DMS79 (cell line): Measurements from ENCODE around the gene ZBTB7C.

Source experiments
- DNase-seq: peaks from one replicate; lab custom pipeline; 2025; lab: John Stamatoyannopoulos, UW

ZBTB7C gene

DNA sequence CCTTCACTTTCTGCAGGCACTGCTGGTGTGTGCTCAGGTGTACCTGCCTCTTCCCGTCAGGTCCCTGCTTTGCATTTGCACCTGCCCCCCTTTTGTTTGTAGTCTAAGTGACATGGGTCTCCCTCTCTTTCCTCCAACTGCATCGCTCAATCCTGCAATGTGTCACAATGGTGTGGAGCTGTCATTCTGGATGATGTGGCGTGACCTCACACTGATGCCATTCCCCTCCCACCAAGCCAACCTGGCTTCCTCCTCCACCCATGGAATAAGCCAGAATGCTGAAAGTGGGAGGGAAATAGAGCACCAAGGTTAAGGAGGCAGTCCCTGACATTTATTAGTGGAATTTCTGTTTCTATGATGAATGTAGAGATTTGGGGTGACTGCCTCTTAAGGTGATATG lies 156.7 kb downstream of the ZBTB7C start:
- no peak for DNase-seq

DNA sequence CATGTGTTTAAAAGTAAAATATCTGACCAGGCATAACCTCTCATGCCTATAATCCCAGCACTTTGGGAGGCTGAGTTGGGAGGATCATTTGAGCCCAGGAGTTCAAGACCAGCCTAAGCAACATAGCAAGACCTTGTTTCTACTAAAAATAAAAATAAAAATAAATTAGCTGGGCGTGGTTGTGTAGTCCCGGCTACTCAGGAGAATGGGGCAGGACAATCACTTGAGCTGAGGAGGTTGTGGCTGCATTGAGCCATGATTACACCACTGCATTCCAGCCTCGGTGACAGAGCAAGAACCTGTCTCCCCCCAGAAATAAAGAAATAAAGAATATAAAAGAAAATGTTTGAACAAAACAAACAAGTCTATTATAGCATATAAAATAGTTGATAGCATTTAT lies 158.3 kb downstream of the ZBTB7C start:
- DNase-seq: no peak

DNA sequence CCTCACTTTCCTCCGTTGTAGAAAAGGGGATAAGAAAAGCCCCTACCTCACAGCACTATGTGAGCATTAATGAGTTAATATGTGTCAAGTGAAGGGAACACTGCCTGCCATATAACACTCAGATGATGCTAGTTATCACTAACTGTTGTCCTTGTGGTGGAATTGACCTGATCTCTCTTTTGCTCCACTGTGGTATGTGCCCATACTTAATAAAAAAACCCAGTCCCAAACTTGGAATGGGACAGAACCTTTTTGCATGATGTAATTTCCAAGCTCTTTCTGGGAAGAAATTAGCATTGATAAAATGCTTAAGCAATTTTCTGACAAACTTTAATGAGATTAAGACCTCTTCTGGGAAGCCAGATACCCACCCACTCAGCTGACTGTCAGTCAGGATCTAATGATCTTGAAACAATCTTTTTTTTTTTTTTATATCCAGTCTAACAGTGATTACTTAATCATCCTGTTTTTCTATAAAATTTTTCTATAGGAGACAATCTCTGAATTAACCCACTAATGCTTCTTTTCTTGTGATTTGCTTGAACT lies 158.7 kb downstream of the ZBTB7C start:
- DNase-seq: no peak

DNA sequence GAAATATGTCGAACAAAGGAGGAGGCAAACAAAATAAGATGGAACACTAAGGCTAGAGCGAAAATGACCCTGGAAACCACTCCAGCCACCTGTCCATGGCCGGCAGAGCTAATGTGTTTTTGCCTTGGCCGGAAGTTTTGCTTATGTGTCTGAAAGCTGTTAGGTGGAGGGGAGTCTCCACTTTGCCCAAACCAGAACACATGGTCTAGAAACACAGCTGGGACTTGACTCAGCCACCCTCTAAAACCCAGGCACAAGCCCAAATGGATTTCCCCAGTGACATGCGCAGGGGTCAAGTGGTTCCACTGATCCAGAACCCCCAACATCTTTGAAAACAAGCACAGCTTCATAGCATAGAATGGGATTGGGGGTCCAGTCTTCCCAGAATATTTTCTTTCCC lies 159.3 kb downstream of the ZBTB7C start:
- DNase-seq: no peak

DNA sequence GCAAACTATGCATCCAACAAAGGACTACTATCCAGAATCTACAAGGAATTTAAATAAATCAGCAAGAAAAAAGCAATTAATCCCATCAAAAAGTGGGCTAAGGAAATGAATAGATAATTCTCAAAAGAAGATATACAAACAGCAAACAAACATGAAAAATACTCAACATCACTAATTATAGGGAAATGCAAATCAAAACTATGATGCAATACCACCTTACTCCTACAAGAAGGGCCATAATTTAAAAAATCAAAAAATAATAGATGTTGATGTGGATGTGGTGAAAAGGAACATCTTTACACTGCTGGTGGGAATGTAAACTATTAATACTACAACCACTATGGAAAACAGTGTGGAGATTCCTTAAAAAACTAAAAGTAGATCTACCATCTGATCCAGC lies 164.7 kb downstream of the ZBTB7C start:
- no peak for DNase-seq

DNA sequence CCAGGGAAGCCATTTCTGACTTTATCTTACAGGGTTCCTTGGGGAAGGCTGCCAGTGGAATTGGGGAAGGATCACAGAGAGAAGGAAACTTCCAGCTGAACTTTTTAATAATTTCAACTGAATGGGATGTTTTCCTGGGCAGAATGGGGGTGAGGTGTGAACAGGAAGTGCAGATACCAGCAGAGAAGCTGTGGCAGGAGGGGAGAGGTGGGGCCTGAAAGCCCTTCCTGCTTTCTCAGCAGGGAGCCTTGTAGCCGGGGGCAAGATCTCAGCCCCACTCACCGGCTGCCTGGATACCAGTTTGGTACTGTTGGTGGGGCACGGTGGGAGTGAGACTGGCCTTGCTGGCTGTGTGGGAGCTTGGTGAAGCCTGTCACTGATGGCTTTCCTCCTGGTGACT lies 170.5 kb downstream of the ZBTB7C start:
- no peak for DNase-seq

DNA sequence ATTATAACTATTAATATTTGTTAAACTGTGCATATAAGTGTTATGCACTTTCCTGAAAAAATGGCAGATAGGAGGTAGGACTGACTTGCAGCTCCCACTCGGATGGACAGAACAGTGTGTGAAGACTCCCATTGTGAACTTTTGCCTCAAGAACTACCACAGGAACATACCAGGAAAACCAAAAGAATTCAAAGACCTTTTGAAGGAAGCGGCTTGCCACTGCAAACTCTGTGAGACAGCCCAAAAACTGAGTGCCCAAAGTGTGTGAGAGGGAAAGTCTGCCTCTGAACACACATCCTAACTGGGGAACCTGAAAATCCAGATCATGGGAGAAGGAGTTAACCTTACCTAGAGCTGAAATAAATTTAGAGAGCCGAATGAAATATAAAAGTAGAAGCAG lies 171.0 kb downstream of the ZBTB7C start:
- no peak for DNase-seq

DNA sequence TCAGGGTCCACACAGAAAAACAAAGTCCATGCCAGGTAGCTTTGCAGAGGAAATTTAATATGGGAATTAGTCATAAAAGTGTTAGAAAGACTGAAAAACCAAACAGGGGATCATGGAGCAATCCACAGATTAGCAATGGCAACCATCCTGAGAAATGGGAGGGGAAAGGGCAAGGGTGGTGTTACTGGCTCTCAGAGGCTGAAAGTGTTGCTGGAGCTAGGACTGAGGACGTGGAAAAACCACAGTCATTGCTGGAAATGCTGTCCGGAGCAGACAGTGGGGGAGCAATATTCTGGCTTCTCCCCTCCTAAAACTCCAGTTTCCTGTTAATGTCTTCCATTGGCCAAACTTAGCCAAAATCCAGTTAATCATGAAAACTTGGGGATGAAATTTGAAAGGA lies 172.4 kb downstream of the ZBTB7C start:
- DNase-seq: no peak

DNA sequence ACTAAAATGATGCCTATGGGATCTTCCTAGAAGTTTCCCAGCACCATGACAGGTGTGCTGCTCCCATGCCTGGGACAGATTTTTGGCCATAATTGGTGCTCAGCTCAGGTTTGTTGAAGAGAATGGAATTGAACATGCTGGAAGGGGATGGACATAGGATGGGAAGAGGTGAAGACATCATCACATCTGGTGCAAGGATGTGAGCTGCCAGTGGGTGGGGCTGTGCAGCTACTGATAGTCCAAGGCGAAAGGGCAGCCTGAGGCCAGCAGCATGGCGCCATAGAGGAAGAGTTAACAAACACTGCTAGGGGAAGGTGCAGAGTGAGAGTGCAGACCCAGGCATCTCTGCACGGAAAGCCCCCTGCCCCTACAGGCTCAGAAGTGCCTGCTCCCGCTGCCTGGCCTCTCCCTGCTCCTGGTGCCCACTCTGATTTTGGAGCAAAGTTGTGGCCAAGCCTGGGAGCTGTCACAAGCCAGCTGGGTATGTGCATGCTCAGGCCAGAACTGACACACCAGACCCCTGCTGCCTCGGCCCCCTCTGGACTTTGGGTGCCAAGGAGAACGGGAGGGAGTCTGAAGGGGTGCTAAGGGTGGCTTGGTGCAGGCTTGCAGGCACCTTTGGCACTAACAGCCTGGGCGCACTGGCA lies 178.6 kb downstream of the ZBTB7C start:
- peak; percentile 19 for DNase-seq

DNA sequence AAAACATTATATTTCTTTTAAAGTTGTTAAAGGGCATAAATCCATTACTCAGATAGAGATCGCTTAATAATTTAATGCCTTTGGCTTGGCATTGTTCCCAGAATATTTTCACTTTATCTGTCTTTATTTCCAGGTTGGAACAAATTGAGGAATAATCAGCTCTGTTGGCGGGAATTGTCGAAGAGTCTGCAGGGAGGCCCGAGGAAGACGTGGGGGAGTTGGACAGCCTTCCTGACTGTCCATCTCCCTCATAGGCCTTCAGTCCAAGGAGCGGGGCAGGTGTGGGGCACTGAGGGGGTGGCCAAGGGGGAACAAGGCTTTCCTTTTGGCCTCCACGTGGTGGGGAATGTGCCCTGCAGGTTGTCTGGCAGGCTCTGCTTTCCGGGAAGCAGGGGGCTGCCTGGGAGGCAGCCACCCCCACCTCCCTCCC lies 179.6 kb downstream of the ZBTB7C start:
- DNase-seq: peak; percentile 42

DNA sequence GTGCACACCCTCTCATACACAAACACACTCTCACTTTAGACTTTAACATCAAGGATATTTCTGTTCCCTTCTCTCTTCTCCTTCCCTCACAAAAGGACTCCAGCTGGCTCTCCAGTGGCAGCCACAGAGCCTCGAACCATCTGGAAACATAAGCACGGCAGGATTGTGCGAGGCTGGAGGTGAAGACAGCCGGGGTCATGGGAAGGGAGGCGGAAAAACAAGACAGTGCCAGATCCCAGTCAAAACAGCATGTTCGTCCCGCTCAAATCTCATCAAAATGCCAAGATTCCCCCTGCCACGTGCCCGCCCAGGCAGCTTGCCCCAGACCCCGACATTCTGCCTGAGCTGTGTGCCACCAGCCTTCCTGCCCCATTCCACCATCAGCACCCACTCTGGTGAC lies 180.3 kb downstream of the ZBTB7C start:
- DNase-seq: no peak

DNA sequence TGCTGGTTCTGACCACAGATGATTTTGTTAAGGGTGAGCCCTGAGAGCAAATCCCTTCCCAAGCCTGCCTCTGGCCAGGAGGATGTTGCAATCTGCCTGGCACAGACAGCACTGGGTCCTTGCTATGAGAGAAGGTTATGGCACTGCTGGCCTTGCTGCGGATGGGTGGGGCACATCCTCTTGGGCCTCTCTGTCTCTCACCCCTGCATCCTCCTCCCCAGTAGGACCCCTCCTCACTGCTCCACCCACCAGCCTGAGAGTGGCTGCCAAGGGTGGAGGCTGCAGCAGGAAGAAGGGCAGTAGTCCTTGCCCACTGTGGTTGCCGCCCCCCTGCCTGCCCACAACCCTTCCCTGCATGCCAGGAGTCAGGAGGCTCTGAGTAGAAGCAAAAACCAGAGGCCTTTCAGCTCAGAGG lies 180.9 kb downstream of the ZBTB7C start:
- peak; percentile 9 for DNase-seq

DNA sequence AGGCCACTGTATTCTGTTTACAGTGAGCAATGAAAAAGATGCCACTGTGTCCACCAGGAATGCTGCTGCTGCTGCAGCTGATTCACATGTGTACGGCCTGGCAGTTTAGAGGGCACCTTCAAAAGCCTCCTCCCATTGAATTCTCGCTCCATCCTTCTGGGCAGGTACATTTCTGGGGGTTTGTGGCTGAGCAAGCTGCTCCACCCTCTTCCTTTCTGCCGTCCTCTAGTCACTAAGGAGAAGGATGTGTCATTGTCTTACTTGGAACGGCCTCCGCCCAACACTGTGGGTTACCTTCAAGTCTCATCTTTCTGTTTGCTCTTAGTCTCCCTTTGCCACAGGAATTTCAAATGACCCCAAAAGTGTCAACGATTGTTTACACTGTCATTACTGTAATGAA lies 182.0 kb downstream of the ZBTB7C start:
- DNase-seq: peak; percentile 28

DNA sequence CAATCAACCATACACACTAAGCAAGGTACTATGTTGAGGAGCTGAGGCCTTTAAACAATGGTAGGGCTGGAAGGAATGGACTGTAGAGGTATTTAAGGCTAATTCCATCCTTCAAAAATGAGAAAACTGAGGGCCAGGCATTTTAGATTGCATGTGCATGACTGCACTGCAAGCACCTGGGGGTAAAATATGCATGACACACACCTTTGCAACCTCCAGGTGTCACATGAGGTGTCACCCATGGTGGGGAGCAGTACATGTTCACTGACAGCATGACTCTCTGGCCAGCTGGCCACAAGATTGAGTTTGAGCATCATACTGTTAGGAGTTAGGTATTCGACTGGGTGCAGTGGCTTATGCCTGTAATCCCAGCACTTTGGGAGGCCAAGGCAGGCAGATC lies 182.8 kb downstream of the ZBTB7C start:
- no peak for DNase-seq

DNA sequence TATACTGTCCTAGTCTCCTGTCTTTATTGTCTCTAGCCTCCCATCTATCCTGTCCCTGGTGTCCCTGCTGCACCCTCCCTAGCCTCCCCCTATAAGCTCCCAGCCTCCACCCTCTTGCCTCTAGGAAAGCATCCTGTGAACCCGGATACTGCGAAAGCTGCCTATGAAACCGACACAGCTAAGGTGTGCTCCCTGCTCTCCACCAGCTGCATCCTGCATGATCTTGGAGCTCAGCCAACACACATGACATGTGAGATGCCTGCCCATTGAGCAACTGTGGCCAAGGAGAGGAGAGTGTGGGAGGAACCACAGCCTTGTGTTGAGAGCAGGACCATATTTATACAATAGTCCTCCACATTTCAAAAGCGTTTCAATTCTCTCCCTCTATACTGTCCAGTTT lies 187.1 kb downstream of the ZBTB7C start:
- peak; percentile 97 for DNase-seq

DNA sequence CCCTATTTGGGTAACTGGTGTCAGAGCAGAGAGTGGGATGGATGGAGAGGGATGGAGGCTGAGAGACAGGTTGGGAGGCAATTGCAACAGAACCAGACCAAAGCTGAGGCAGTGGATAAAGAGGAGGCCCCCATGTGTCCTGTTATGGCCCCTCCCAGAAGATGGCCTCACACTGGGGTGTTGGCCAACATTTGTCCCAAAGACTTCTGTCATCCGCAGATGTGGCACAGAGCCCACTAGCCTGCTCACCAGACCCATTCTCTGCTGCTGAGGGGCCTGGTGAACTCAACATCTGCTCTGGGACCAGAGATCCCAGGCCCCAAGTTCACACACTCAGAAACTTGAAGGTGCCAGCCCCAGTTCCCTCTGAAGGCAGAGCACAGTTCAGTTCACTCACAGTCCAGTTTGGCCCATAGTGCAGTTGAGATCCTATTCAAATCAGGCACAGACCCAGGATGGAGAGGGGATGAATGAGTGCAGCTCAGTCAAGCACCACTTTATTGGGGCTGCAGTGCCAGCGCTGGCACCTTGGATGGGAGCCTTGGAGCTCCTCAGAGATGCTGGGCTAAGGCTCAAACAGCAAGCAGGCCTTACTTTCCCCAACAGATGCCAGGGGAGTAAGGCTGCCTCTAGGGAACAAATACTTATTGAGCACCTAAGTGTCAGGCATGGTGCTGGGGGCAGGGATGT lies 189.2 kb downstream of the ZBTB7C start:
- DNase-seq: no peak

DNA sequence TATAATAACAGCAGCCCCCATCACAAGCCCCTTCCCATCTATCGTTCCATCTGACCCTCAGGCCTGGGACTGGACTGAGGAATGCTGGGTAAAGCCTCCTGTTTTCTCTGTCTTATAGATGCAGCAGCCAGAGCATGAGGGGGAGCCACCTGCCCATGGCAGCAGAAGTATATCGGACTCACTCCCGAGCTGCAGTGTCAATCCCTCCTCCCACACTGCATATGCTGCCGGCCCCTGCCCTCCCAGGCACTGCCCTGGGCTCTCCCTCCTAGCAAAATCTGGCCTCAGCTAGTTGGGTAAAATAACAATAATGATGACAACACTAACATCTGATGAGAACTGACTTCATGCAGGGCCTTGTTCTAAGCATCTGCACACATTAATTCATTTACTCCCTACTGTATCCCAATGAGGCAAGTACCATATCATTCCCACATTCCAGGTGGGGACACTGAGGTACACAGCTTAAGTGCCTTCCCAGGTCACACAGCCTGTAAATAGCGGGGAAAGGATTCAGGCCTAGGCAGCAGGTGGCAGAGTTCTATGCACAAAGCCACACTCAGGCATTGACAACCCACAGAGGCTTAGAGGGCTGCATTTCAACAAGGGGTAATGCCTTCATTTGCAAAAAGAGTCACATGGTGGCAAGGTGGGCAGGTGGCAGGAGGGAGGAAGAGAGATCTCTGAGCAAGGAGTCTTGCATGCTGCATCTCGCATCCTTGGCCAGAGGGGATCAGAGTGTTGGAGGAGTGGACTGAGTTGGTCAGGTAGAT lies 190.0 kb downstream of the ZBTB7C start:
- no peak for DNase-seq

DNA sequence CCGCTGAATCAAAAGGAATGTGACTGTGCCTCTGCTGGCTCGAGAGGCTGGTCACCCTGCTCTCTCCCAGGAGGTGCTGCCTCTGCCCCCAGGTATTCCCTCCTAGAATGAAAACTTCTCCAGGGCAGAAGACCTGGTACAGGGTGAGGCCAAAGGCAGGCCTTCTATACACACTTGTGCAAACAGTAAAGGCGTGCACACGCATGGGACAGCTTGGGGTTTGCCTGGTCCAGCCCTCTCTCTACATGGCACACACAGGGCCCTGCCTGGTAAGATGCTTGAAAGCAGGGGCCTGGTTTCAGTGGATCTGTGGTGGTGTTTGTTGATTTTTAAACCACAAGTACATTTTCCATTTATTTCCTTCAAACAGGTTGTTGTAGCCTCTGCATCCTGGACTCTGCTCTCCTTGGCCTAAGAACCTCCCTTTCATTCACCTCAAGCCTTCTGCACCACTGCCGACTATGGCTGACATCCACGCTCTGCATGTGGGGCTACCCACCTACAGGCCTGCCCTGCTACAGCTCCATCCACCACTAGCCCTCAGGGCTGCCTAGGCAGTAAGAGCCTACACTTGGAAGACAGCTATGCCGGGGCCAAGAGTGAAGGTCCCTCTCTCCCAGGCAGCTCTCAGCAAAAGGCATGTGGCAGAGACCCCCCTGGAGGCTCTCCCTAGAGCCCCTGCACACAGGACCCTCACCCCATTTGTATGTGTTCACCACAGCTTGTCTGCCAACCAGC lies 190.7 kb downstream of the ZBTB7C start:
- no peak for DNase-seq

DNA sequence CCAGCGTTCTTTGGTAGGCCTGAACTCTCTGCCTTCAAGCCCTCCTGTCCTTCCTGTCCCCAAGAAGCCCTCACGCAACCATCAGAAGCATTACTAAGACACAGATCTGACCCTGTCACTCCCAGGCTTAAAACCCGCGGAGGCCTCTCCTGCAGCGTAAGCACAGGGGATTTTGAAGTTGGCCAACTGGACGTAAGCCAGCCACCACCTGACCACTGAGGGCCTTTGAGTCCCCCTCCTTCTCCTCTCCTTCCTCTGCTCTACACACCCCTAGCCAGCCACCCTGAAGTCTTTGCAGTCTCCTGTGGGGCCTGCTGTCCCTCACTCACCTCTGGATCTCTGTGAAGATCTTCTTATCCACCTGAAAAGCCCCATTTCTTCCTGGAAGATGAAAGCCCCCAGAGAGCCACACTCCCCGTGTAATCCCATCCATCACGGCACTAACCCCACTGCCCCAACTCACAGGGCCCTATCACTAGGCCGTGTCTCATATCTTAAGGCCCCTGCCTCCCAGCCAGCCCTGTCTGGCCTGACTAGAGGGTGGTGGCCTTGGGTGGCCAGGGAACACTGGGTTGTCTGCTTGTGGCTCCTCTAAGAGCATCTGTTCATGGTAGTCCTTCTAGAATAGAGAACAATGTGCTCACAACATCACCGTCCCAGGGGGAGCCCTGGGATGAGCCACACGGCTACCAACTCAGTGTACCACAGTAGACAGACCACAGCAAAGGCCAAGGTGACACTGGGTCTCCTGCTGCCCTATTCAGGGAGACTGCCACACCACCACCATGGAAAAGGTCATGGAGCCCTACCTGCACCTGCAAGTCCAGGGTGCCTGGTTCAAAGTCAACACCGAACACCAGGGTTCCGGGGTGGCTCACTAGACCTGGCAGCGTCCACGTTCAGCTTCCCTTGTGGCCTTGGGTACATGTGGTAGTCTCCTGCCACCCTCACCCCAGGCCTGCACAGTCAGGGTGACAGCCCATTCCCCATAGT lies 191.6 kb downstream of the ZBTB7C start:
- DNase-seq: no peak

DNA sequence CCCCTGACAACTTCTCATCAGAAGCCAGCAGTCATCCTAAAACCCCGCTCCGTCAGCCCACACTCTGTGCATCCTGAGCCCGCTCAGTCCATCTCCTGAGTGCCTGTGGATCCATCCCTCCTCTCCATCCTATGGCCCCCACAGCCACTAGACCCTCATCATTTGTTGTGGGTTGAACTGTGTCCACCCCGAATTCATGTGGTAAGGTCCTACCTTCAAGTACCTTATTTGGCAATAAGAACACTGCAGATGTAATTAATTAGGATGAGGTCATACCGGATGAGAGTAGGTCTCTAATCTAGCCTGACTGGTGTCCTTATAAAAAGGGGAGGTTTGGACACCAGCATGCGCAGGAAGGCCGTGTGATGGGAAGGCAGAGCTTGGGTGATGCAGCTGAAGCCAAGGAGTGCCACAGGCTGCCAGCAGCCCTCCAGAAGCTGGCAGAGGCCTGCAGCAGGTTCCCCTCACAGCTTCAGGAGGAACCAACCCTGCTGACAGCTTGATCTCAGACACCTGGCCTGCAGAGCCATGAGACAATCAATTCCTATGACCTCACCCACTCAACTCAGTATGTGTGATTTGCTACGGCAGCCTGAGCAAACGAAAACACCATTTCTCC lies 192.4 kb downstream of the ZBTB7C start:
- DNase-seq: peak; percentile 91
